ES-I3 (cell line): ENCODE data around the gene C2CD4A.
A peak's percentile ranks its signal among the peaks of the same experiment; 100 is the strongest.
"Not testable (repeated sequence)": the region's sequence is repeated elsewhere in the genome, so short reads cannot be mapped to it uniquely, and the experiment has no call there.

Experiments used
- H3K36me3 ChIP-seq: 2 replicates; pipeline ENCODE4 v1.6.1; 2013; ENCODE audit warnings: mild to moderate bottlenecking, low read length, control low read depth, moderate library complexity; ENCODE audit not compliant: insufficient read depth
- H3K4me1 ChIP-seq: 2 replicates; pipeline ENCODE4 v1.6.1; 2013; ENCODE audit warnings: mild to moderate bottlenecking, control low read depth, low read length; ENCODE audit not compliant: insufficient read depth
- H3K9ac ChIP-seq: 2 replicates; pipeline ENCODE4 v1.6.1; 2013; ENCODE audit warnings: low read depth, mild to moderate bottlenecking, low read length, moderate library complexity
- H3K9me3 ChIP-seq: 2 replicates; pipeline ENCODE4 v1.6.1; 2013; ENCODE audit warnings: mild to moderate bottlenecking, low read length, moderate library complexity; ENCODE audit not compliant: control insufficient read depth, insufficient read depth

C2CD4A gene, protein sequence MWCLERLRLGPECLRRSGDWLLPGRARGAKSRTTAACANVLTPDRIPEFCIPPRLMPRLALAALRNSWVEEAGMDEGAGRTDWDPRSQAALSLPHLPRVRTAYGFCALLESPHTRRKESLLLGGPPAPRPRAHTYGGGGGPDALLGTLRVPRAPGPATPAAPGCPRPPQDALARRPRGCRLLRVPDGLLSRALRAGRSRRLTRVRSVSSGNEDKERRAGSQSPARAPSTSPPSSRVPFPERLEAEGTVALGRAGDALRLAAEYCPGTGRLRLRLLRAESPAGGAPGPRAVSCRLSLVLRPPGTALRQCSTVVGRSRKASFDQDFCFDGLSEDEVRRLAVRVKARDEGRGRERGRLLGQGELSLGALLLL

DNA sequence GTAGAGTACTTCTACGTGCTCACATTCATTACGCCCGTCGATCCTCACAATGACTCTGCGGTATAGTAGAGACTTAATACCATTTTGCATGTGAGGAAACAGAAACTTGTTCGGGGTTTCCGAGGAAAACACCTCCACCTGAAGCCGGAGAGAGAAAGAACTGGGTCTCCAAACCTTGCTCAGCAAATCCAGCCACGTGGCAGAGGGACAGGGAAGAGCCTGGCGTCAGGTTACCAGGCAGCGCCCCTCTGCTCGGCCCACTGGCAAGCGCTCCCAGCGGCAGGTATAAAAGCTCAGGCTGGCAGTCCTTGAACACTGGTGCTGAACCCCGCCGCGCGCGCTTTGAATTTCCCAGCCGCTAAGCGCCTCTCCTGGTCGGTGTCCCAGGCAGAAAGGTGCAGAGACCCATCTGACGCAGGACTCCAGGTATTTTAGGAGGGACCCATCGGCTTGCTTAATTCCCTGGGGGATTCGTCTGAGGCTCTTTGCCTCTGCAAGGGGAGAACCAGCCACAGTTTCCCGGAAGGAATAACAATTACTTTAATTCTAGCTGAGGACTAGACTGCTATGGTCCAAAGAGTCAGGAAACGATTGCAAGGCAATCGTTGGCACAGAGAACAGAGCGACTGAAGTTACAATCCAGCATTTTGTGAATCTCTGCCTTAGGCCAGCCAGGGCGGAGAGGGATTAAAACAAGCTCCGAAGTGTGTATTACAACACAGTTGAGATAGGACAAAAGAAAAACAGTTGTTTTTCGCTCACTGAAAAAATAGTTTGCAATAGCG, at the start of gene C2CD4A:
TSS of gene C2CD4A (plus strand) at position 315 of the 785 bp plus-strand sequence. CDS start 637 bp downstream, outside the sequence.
- Histone ChIP-seq H3K9me3 (no peaks in the 10 kb centered on the region), H3K4me1 (no peaks in the 10 kb centered on the region; the same call in 1 of the 2 replicates), H3K36me3 (no peaks in the 10 kb centered on the region), H3K9ac (peak within 1 kb of the TSS; percentile 34; the same call in 1 of the 2 replicates)

DNA sequence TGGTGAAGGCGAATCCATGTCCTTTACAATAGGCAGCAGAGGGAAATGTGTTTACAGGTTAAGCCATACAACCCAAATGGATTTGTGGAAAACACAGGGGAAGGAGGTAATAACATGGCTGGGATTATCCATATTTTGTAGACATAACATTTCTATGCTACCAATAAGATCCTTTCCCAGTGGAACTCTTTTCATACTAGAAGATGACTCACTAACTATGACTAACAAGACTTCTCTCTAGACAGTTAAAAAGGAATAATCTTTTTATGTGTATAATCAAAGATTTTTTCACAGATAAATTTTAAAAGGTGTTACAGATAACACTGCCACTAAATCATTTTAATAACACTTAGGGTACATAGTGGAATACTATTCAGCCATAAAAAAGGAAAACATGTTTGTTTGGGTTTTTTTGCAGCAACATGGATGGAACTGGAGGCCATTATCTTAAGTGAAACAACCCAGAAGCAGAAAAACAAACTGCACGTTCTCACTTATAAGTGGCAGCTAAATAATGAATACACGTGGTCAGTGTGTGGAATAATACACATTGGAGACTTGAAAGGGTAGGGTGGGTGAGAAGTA, 46.1 kb upstream of the C2CD4A start:
- Histone ChIP-seq H3K9me3 (no peaks in the 10 kb centered on the region), H3K36me3 (0 out of 2 replicates have a peak, but pooled peaks cover 2% of the 10 kb centered on the region), H3K4me1 (no peaks in the 10 kb centered on the region), H3K9ac (no peak overlapping the region)

DNA sequence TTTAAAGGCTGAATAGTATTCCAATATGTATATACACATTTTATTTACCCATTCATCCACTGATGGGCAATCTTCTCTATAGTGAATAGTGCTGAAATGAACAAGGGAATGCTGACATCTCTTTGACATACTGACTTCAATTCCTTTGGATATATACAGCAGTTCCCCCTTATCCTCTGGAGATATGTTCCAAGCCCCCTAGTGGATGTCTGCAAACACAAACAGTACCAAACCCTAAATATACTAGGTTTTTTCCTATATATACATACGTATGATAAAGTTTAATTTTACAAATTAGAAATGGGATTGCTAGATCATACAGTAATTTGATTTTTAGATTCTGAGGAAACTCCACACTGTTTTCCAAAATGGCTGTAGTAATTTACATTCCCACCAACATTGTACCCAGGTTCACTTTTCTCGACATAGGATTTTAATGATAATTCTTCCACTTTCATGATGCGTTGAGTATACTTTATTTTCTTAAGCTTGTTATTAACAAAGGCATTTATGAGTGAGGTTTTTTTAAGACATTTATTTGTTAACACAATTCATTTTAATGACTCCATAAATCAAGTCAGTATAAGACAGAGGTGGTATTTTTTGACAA, 44.7 kb upstream of the C2CD4A start:
- no peaks in the 10 kb centered on the region for H3K9me3 ChIP-seq
- no peaks in the 10 kb centered on the region for H3K4me1 ChIP-seq
- H3K36me3 ChIP-seq = 0 out of 2 replicates have a peak, but pooled peaks cover 2% of the 10 kb centered on the region
- H3K9ac ChIP-seq = no peak overlapping the region

GRCh38 chr15:62026487-62027262, 40.1 kb upstream of the C2CD4A start:
- H3K36me3 ChIP-seq = no peaks in the 10 kb centered on the region
- H3K4me1 ChIP-seq = no peaks in the 10 kb centered on the region
- no peaks in the 10 kb centered on the region for H3K9me3 ChIP-seq
- H3K9ac ChIP-seq = no peak overlapping the region

GRCh38 chr15:62027263-62027565, 39.6 kb upstream of the C2CD4A start:
- Histone ChIP-seq H3K4me1 (no peaks in the 10 kb centered on the region), H3K36me3 (no peaks in the 10 kb centered on the region), H3K9me3 (no peaks in the 10 kb centered on the region), H3K9ac (no peak overlapping the region)

DNA sequence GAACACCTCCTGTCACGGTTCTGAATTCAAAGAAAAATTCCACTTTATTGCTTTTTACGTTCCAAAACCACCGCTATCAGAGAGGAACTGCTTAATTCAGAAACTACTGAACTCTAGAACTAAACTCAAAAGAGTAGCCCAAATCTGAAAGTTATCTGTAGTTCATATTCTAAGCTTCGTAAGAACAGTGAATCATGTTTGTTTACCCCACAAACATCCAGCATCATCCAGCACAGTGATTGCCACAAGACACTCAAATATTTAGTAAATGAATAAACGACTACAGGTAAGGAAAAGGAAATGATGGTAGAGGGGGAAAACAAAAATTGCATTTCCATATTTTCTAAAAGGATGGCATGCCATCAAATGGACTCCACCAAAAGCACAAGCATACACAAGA, 38.9 kb upstream of the C2CD4A start:
- H3K4me1 ChIP-seq = no peaks in the 10 kb centered on the region
- H3K36me3 ChIP-seq = no peaks in the 10 kb centered on the region
- H3K9ac ChIP-seq = no peak overlapping the region
- no peaks in the 10 kb centered on the region for H3K9me3 ChIP-seq

- no peaks in the 10 kb centered on the region for H3K9me3 ChIP-seq
- H3K4me1 ChIP-seq = no peaks in the 10 kb centered on the region
- H3K36me3 ChIP-seq = no peaks in the 10 kb centered on the region
- no peak overlapping the region for H3K9ac ChIP-seq
Observed at GRCh38 chr15:62035256-62035924, 31.4 kb upstream of the C2CD4A start.

DNA sequence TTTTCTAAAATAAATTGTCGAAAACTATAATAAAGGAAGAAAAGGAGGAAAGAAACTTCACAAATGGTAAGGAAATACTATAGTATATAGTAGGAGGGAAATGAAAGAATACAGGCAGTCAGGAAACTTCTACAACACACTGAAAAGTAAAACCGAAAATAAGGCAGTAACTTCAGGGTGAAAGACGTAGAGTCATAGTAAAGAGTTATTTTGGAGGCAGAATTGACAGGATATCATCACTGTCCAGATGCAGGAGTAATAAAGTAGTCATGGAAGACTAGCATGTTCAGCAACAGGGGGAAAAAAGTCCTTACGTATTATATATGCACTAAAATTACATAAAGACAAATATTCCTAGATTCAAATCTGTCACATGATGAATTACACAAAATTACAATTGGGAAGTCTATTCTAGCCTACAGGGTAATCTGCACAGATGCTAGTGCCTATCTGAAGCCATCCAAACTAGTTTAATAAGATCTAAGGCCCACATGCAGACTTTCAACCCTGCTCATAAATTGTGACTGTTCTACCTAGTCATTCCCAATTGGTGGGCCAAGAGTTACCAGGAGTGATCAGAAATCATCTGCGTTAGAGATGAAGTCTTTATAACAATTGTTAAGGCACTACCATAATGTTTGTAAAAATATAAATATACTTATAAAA, 20.6 kb upstream of the C2CD4A start:
- Histone ChIP-seq H3K9me3 (no peaks in the 10 kb centered on the region), H3K9ac (no peak overlapping the region), H3K36me3 (no peaks in the 10 kb centered on the region), H3K4me1 (no peaks in the 10 kb centered on the region)

- H3K9me3 ChIP-seq = no peaks in the 10 kb centered on the region
- H3K36me3 ChIP-seq = no peaks in the 10 kb centered on the region
- no peak overlapping the region for H3K9ac ChIP-seq
- H3K4me1 ChIP-seq = no peaks in the 10 kb centered on the region
Observed at GRCh38 chr15:62047282-62047827, 19.4 kb upstream of the C2CD4A start.

GRCh38 chr15:62048254-62048653, 18.5 kb upstream of the C2CD4A start:
- H3K4me1 ChIP-seq, H3K36me3 ChIP-seq, H3K9ac ChIP-seq, H3K9me3 ChIP-seq: not testable (repeated sequence)

GRCh38 chr15:62050115-62050514, 16.7 kb upstream of the C2CD4A start:
- Histone ChIP-seq H3K9me3 (no peaks in the 10 kb centered on the region), H3K4me1 (no peaks in the 10 kb centered on the region), H3K9ac (no peak overlapping the region), H3K36me3 (no peaks in the 10 kb centered on the region)

DNA sequence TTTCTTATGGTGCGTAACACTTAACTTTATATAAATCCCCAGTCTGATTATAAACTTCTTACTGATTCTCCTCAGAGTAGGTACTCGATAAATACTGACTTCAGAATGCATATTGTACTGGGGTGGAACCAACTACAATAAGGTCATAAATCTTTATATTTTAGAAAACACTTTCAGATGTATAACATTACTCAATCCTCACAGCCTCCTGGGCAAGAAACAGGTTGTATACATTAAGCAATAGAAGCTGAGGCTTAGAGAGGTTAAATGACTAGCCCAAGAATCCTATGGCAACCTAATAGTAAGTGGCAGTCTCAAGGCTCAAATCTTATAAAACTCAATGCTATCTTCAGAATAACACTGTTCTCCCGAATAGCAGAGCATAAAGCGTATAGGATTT, 15.6 kb upstream of the C2CD4A start:
- no peaks in the 10 kb centered on the region for H3K9me3 ChIP-seq
- H3K9ac ChIP-seq = no peak overlapping the region
- no peaks in the 10 kb centered on the region for H3K36me3 ChIP-seq
- no peaks in the 10 kb centered on the region for H3K4me1 ChIP-seq

DNA sequence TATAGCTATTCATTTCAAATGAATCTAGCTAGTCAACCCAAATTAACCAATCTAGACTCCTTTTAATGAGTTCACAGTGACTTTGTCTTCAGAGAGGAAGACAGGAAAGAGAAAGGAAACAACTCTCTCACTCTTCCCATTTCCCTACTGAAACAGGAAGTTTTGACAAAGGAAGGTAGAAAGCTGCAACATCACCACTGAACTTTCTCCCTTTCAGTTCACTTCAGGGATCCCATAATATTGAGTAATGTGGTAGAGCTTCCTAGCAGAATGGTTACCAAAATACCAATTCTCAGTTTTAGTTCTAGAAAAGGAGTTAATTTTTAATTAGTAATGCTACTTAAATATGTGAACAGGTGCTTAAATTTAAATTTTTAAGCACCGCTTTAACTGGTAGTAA, 14.1 kb upstream of the C2CD4A start:
- Histone ChIP-seq H3K36me3 (no peaks in the 10 kb centered on the region), H3K9me3 (no peaks in the 10 kb centered on the region), H3K4me1 (no peaks in the 10 kb centered on the region), H3K9ac (no peak overlapping the region)
